Dendritic cell treated with granulocyte-macrophage colony-stimulating factor and Interleukin-4, amounts not matched to agents 40 ng/mL and 50 ng/mL, for 4 days (primary cell): ENCODE results near the gene CEACAM4.

Experiments
- H3K27ac Mint-ChIP-seq: one replicate; pipeline ENCODE4 v1.8.0; 2022; ENCODE audit warnings: mild to moderate bottlenecking, mixed read lengths
- H3K27me3 Mint-ChIP-seq: one replicate; pipeline ENCODE4 v1.8.0; 2022; ENCODE audit warnings: mild to moderate bottlenecking, mixed read lengths
- H3K36me3 Mint-ChIP-seq: one replicate; pipeline ENCODE4 v1.8.0; 2022; ENCODE audit warnings: low read depth, mixed read lengths
- H3K4me1 Mint-ChIP-seq: one replicate; pipeline ENCODE4 v1.8.0; 2022; ENCODE audit warnings: low read depth, mixed read lengths
- H3K4me3 Mint-ChIP-seq: one replicate; pipeline ENCODE4 v1.8.0; 2022; ENCODE audit warnings: mild to moderate bottlenecking, moderate library complexity, mixed read lengths
- H3K9me3 Mint-ChIP-seq: one replicate; pipeline ENCODE4 v1.8.0; 2022; ENCODE audit warnings: mixed read lengths
- intact Hi-C: fragments of 100-400 bp; cut with micrococcal nuclease; formaldehyde crosslinking; loops from one replicate; pipeline ENCODE4 v1.15.0; 2022

The CEACAM4 gene

GRCh38 chr19:41606215-41606837 lies 20.5 kb downstream of the CEACAM4 start:
- H3K9me3 Mint-ChIP-seq, result no peaks in the 10 kb centered on the region
- H3K27ac Mint-ChIP-seq, result no peak overlapping the region
- intact Hi-C loops, result no loop called here
- no peaks in the 10 kb centered on the region for H3K4me1 Mint-ChIP-seq
- H3K36me3 Mint-ChIP-seq, result no peaks in the 10 kb centered on the region
- peaks cover 11% of the 10 kb centered on the region for H3K27me3 Mint-ChIP-seq
- no peak overlapping the region for H3K4me3 Mint-ChIP-seq

- peaks cover under 1% of the 10 kb centered on the region for H3K4me1 Mint-ChIP-seq
- no peaks in the 10 kb centered on the region for H3K36me3 Mint-ChIP-seq
- intact Hi-C loops, result no loop called here
- no peak overlapping the region for H3K4me3 Mint-ChIP-seq
- no peaks in the 10 kb centered on the region for H3K9me3 Mint-ChIP-seq
- no peak overlapping the region for H3K27ac Mint-ChIP-seq
- peaks cover 5% of the 10 kb centered on the region for H3K27me3 Mint-ChIP-seq
Measured at GRCh38 chr19:41604831-41605230, 22.0 kb downstream of the CEACAM4 start.

- Mint-ChIP-seq H3K27ac (no peak overlapping the region), H3K9me3 (no peaks in the 10 kb centered on the region), H3K27me3 (peaks cover 4% of the 10 kb centered on the region), H3K4me1 (peaks cover 11% of the 10 kb centered on the region), H3K36me3 (no peaks in the 10 kb centered on the region), H3K4me3 (no peak overlapping the region)
- intact Hi-C loops, result no loop called here
Measured at GRCh38 chr19:41601771-41602170, 25.1 kb downstream of the CEACAM4 start.

- no peaks in the 10 kb centered on the region for H3K36me3 Mint-ChIP-seq
- no peaks in the 10 kb centered on the region for H3K9me3 Mint-ChIP-seq
- H3K27ac Mint-ChIP-seq, result no peak overlapping the region
- intact Hi-C loops, result no loop called here
- H3K4me1 Mint-ChIP-seq, result peaks cover 14% of the 10 kb centered on the region
- peaks cover 10% of the 10 kb centered on the region for H3K27me3 Mint-ChIP-seq
- no peak overlapping the region for H3K4me3 Mint-ChIP-seq
Measured at GRCh38 chr19:41599175-41599966, 27.5 kb downstream of the CEACAM4 start.

GRCh38 chr19:41597600-41598041 lies 29.3 kb downstream of the CEACAM4 start:
- Mint-ChIP-seq H3K4me3 (no peak overlapping the region), H3K27me3 (peaks cover 9% of the 10 kb centered on the region), H3K4me1 (peaks cover 16% of the 10 kb centered on the region), H3K27ac (no peak overlapping the region), H3K9me3 (no peaks in the 10 kb centered on the region), H3K36me3 (no peaks in the 10 kb centered on the region)
- intact Hi-C loops, result no loop called here

GRCh38 chr19:41595890-41596280 lies 31.0 kb downstream of the CEACAM4 start:
- no peaks in the 10 kb centered on the region for H3K36me3 Mint-ChIP-seq
- no peak overlapping the region for H3K4me3 Mint-ChIP-seq
- H3K4me1 Mint-ChIP-seq, result peaks cover 16% of the 10 kb centered on the region
- no peak overlapping the region for H3K27ac Mint-ChIP-seq
- H3K9me3 Mint-ChIP-seq, result no peaks in the 10 kb centered on the region
- peaks cover 16% of the 10 kb centered on the region for H3K27me3 Mint-ChIP-seq
- intact Hi-C loops, result loop anchor here (2.0 kb wide), 1 partner anchor 53 kb away; no protein-coding TSS in a partner anchor

- Mint-ChIP-seq H3K27ac (no peak overlapping the region), H3K36me3 (no peaks in the 10 kb centered on the region), H3K27me3 (peaks cover 16% of the 10 kb centered on the region), H3K4me3 (no peak overlapping the region), H3K9me3 (no peaks in the 10 kb centered on the region), H3K4me1 (peaks cover 16% of the 10 kb centered on the region)
- intact Hi-C loops, result loop anchor here (2.0 kb wide), 1 partner anchor 53 kb away; no protein-coding TSS in a partner anchor
Measured at GRCh38 chr19:41595258-41595889, 31.5 kb downstream of the CEACAM4 start.

GRCh38 chr19:41591951-41592562 lies 34.8 kb downstream of the CEACAM4 start:
- H3K27ac Mint-ChIP-seq, result no peak overlapping the region
- peaks cover 22% of the 10 kb centered on the region for H3K27me3 Mint-ChIP-seq
- no peak overlapping the region for H3K4me3 Mint-ChIP-seq
- H3K9me3 Mint-ChIP-seq, result no peaks in the 10 kb centered on the region
- H3K36me3 Mint-ChIP-seq, result no peaks in the 10 kb centered on the region
- peaks cover 5% of the 10 kb centered on the region for H3K4me1 Mint-ChIP-seq
- intact Hi-C loops, result no loop called here

- Mint-ChIP-seq H3K9me3 (no peaks in the 10 kb centered on the region), H3K4me1 (peaks cover 5% of the 10 kb centered on the region), H3K27me3 (peaks cover 17% of the 10 kb centered on the region), H3K27ac (no peak overlapping the region), H3K4me3 (no peak overlapping the region), H3K36me3 (no peaks in the 10 kb centered on the region)
- intact Hi-C loops, result no loop called here
Measured at GRCh38 chr19:41590936-41591335, 35.9 kb downstream of the CEACAM4 start.

- Mint-ChIP-seq H3K36me3 (peaks cover 12% of the 10 kb centered on the region), H3K27ac (no peak overlapping the region), H3K27me3 (peaks cover 15% of the 10 kb centered on the region), H3K9me3 (no peaks in the 10 kb centered on the region), H3K4me3 (no peak overlapping the region), H3K4me1 (peaks cover 8% of the 10 kb centered on the region)
- intact Hi-C loops, result no loop called here
Measured at GRCh38 chr19:41589371-41589770, 37.5 kb downstream of the CEACAM4 start.

- Mint-ChIP-seq H3K27ac (no peak overlapping the region), H3K4me1 (peaks cover 6% of the 10 kb centered on the region), H3K4me3 (no peak overlapping the region)
Measured at GRCh38 chr19:41588497-41589209, 38.2 kb downstream of the CEACAM4 start.

GRCh38 chr19:41587838-41588210 lies 39.0 kb downstream of the CEACAM4 start:
- H3K27me3 Mint-ChIP-seq, result peaks cover 15% of the 10 kb centered on the region
- peaks cover 6% of the 10 kb centered on the region for H3K4me1 Mint-ChIP-seq
- intact Hi-C loops, result no loop called here
- peaks cover 4% of the 10 kb centered on the region for H3K9me3 Mint-ChIP-seq
- peaks cover 19% of the 10 kb centered on the region for H3K36me3 Mint-ChIP-seq
- H3K27ac Mint-ChIP-seq, result no peak overlapping the region
- no peak overlapping the region for H3K4me3 Mint-ChIP-seq

More at GRCh38 chr19:41588497-41589209, 38.2 kb downstream of the CEACAM4 start:
- intact Hi-C loops, result no loop called here
- peaks cover 14% of the 10 kb centered on the region for H3K36me3 Mint-ChIP-seq
- peaks cover 15% of the 10 kb centered on the region for H3K27me3 Mint-ChIP-seq
- H3K9me3 Mint-ChIP-seq, result no peaks in the 10 kb centered on the region

- intact Hi-C loops, result no loop called here
- H3K27me3 Mint-ChIP-seq, result peaks cover 10% of the 10 kb centered on the region
- peaks cover 25% of the 10 kb centered on the region for H3K36me3 Mint-ChIP-seq
- H3K27ac Mint-ChIP-seq, result no peak overlapping the region
- peaks cover 10% of the 10 kb centered on the region for H3K9me3 Mint-ChIP-seq
- H3K4me3 Mint-ChIP-seq, result no peak overlapping the region
- H3K4me1 Mint-ChIP-seq, result peaks cover 6% of the 10 kb centered on the region
Measured at GRCh38 chr19:41587101-41587837, 39.6 kb downstream of the CEACAM4 start.
